ENCODE results near the gene ZFP69B.
A peak's percentile ranks its signal among the peaks of the same experiment; 100 is the strongest.

ZFP69B gene

DNA sequence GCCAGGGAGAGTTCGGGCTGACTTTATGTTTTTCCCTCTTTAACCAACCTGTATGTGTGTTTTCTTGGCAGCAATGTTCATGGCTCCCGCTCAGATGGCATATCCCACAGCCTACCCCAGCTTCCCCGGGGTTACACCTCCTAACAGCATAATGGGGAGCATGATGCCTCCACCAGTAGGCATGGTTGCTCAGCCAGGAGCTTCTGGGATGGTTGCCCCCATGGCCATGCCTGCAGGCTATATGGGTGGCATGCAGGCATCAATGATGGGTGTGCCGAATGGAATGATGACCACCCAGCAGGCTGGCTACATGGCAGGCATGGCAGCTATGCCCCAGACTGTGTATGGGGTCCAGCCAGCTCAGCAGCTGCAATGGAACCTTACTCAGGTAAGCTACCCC is 33.6 kb upstream of the ZFP69B start:
- Mint-ChIP-seq H3K9me3 (no peaks in the 10 kb centered on the region), H3K4me1 (peaks cover 11% of the 10 kb centered on the region), H3K4me3 (no peak overlapping the region), H3K27me3 (ENCODE audit: low read depth, poor library complexity) (no peaks in the 10 kb centered on the region), H3K36me3 (ENCODE audit: low read depth) (peaks cover 34% of the 10 kb centered on the region), H3K27ac (no peak overlapping the region)
- DNase-seq, result no peak
- no peak for TF ChIP-seq CTCF (IDR thresholded peaks at IDR 0.05)

DNA sequence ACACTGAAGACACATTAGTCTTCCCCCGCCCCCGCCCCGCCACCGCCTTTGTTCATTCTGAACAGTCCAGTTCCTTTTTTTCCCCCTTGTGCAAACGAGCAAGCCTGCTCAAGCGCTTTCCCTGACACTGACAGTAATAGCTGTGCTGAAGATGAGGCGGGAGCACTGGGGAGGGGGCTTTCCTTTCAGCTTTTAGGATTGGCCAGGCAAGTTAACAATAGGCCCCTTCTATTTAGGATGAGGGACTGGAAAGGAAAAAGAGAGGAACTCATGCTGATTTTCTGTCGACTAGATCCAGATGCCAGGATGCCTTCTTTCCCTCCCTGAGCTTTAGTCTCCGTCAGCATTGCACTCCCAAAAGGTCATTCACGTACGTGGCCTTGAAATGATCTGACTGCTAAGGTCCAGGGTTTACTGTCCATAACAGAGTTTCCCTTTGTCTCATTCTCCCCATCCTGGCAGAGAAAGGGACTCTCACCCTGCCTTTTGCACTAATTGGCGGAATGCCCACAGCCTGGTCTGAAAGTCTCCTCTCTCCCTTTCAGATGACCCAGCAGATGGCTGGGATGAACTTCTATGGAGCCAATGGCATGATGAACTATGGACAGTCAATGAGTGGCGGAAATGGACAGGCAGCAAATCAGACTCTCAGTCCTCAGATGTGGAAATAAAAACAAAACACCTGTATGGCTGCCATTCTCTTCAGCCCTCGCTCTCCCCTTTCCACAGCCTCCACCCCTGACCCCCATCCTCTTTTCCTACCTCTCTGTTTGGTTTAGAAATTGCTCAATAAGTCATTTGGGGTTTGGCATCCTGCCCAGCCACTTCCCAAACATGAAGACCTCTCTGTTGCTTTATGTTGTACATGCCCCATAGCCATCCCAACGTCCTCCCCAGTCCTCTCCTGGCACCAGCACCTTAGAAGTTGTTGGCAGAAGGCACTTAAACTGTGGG is 28.6 kb upstream of the ZFP69B start:
- Mint-ChIP-seq H3K9me3 (peaks cover 3% of the 10 kb centered on the region), H3K36me3 (ENCODE audit: low read depth) (peaks cover 38% of the 10 kb centered on the region), H3K27me3 (ENCODE audit: low read depth, poor library complexity) (peaks cover 3% of the 10 kb centered on the region), H3K4me3 (no peak overlapping the region), H3K4me1 (peaks cover 18% of the 10 kb centered on the region), H3K27ac (peak overlapping the region; percentile 80)
- no peak for TF ChIP-seq CTCF (IDR thresholded peaks at IDR 0.05)
- DNase-seq, result no peak

DNA sequence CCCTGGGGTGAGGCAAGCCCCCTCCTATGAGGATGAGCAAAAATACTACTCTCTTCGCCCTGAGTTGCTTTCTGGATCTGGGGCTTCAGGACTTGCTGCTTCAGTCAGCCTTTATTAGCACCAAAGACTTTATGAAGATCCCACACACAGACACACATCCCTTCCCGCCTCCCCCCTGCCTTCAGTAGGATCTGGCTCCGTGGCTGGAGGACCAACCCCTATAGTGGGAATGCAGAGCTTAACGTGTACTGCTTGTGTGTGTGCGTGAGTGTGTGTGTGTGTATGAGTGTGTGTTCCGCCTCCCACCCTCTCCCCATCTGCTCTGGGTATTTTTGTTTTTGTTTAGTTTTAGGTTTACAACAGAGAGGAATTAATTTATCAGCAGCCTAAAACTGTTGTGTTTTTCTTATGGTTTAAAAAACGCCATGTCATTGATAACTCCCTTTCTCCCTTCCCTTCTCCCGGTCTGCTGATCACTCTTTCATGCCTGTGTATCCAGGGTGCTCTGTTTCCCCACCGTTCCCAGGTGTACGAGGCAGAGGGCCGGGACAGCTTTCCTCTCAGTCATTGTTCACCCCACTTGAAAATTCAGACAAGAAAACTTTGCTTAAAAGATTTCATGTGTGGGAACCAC is 27.5 kb upstream of the ZFP69B start:
- H3K9me3 Mint-ChIP-seq, result peaks cover 5% of the 10 kb centered on the region
- peaks cover 18% of the 10 kb centered on the region for H3K4me1 Mint-ChIP-seq
- no peak for DNase-seq
- H3K4me3 Mint-ChIP-seq, result no peak overlapping the region
- H3K27ac Mint-ChIP-seq, result peak overlapping the region; percentile 94
- H3K27me3 Mint-ChIP-seq (ENCODE audit: low read depth, poor library complexity), result peaks cover 3% of the 10 kb centered on the region
- no peak for TF ChIP-seq CTCF (IDR thresholded peaks at IDR 0.05)
- peaks cover 29% of the 10 kb centered on the region for H3K36me3 Mint-ChIP-seq (ENCODE audit: low read depth)

DNA sequence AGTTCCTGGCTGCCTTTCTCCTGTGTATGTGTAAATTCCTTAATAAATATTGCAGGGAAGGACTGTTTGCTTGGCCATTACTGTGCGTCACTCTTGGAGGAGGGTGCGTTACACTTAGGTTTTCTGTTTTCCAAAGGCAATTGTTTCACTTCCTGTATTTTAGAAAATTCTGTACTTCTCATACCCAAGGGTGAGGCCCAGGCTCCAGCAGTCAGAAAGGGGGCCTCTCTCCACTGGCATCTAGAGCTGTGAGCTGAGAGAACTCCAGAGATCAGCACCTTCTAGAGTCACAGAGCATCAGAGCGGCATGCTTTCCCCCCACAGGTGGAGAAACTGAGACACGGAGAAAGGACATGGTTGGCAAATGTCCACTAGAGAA is 27.0 kb upstream of the ZFP69B start:
- no peak for TF ChIP-seq CTCF (IDR thresholded peaks at IDR 0.05)
- Mint-ChIP-seq H3K27me3 (ENCODE audit: low read depth, poor library complexity) (peaks cover 3% of the 10 kb centered on the region), H3K4me3 (no peak overlapping the region), H3K36me3 (ENCODE audit: low read depth) (peaks cover 25% of the 10 kb centered on the region), H3K27ac (peak overlapping the region; percentile 94), H3K9me3 (peaks cover 5% of the 10 kb centered on the region), H3K4me1 (peaks cover 18% of the 10 kb centered on the region)
- no peak for DNase-seq

DNA sequence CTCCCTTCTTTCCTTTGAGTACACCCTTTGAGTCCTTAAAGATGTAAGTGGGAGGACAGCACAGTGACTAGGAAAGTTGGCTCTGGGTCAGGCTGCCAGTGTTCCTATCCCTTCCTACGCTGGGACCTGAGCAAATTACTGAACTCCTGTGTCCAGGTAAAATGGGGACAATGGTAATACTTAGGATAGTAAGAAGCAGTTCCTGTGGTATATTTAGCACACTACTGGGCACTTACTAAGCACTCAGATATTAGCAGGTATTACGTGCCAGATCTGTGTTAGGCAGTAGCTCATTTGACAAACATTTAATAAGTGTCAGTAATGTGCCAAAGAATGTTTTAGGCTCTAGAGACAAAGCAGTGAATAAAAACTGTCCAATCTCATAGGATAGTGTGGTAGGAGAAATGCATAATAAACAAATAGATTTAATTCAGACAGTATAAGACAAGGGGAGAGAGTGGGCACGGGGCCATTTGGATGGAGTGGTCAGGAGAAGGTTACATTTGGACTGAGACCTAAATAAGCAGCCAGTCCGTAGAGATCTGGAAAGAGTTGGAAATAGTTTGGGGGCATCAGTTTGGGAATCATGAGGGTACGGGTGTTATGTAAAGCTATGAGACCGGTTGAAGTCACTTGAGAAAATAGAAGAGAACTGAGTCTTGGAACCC is 26.2 kb upstream of the ZFP69B start:
- peaks cover 19% of the 10 kb centered on the region for H3K36me3 Mint-ChIP-seq (ENCODE audit: low read depth)
- peak overlapping the region; percentile 94 for H3K27ac Mint-ChIP-seq
- DNase-seq, result no peak
- H3K4me1 Mint-ChIP-seq, result peaks cover 18% of the 10 kb centered on the region
- no peak for TF ChIP-seq CTCF (IDR thresholded peaks at IDR 0.05)
- H3K27me3 Mint-ChIP-seq (ENCODE audit: low read depth, poor library complexity), result peaks cover 3% of the 10 kb centered on the region
- H3K9me3 Mint-ChIP-seq, result peaks cover 5% of the 10 kb centered on the region
- no peak overlapping the region for H3K4me3 Mint-ChIP-seq
